Trophoblast cell (in vitro differentiated cells and primary cell): Measurements from ENCODE around the gene RNGTT.

Experiments used
- DNase-seq, 2 donors: peaks; one replicate each; pipeline ENCODE4 v3.0.0-alpha.2; 2016
- H2AFZ ChIP-seq: 2 replicates; pipeline ENCODE4 v1.6.1; 2013; ENCODE audit warnings: low read length, moderate library complexity, mild to moderate bottlenecking; ENCODE audit not compliant: insufficient read depth, poor library complexity
- H2AK5ac ChIP-seq: 2 replicates; pipeline ENCODE4 v1.6.1; 2013; ENCODE audit warnings: mild to moderate bottlenecking, low read length
- H2BK120ac ChIP-seq: 2 replicates; pipeline ENCODE4 v1.6.1; 2013; ENCODE audit warnings: low read length, mild to moderate bottlenecking, moderate library complexity; ENCODE audit not compliant: insufficient read depth, poor library complexity
- H2BK12ac ChIP-seq: 2 replicates; pipeline ENCODE4 v1.6.1; 2013; ENCODE audit warnings: mild to moderate bottlenecking, low read length, moderate library complexity
- H2BK5ac ChIP-seq: 2 replicates; pipeline ENCODE4 v1.6.1; 2013; ENCODE audit warnings: low read length, low read depth, moderate library complexity, mild to moderate bottlenecking; ENCODE audit not compliant: poor library complexity
- H3K14ac ChIP-seq: 2 replicates; pipeline ENCODE4 v1.6.1; 2013; ENCODE audit warnings: mild to moderate bottlenecking, low read length
- H3K18ac ChIP-seq: 2 replicates; pipeline ENCODE4 v1.6.1; 2013; ENCODE audit warnings: mild to moderate bottlenecking, low read length
- H3K23ac ChIP-seq: 2 replicates; pipeline ENCODE4 v1.6.1; 2013; ENCODE audit warnings: low read length
- H3K27ac ChIP-seq: 2 replicates; pipeline ENCODE4 v1.5.1; 2013; ENCODE audit warnings: low read depth, mild to moderate bottlenecking, inconsistent platforms, low read length, moderate library complexity
- H3K27me3 ChIP-seq: 2 replicates; pipeline ENCODE4 v1.6.1; 2013; ENCODE audit warnings: inconsistent platforms, mild to moderate bottlenecking, low read length, moderate library complexity; ENCODE audit not compliant: insufficient read depth
- H3K36me3 ChIP-seq, 2 experiments: 1 replicate in 1 of 2; 2 replicates in 1 of 2; pipeline ENCODE4 v1.6.1; 2013; ENCODE audit warnings: low read length in 2 of 2, mild to moderate bottlenecking in 2 of 2, moderate library complexity in 1 of 2; ENCODE audit not compliant: insufficient read depth in 2 of 2, control insufficient read depth in 1 of 2
- H3K4ac ChIP-seq: 2 replicates; pipeline ENCODE4 v1.6.1; 2013; ENCODE audit warnings: low read depth, mild to moderate bottlenecking, low read length, moderate library complexity
- H3K4me1 ChIP-seq, 2 experiments: 1 replicate in 1 of 2; 2 replicates in 1 of 2; pipeline ENCODE4 v1.6.1; 2013; ENCODE audit warnings: low read length in 2 of 2, mild to moderate bottlenecking in 2 of 2, moderate library complexity in 1 of 2; ENCODE audit not compliant: insufficient read depth in 2 of 2, control insufficient read depth in 1 of 2
- H3K4me2 ChIP-seq: 2 replicates; pipeline ENCODE4 v1.6.1; 2013; ENCODE audit warnings: inconsistent platforms, mild to moderate bottlenecking, low read length, moderate library complexity
- H3K4me3 ChIP-seq: 2 replicates; pipeline ENCODE4 v1.5.1; 2013; ENCODE audit warnings: mild to moderate bottlenecking, low read depth, low read length, inconsistent platforms
- H3K79me1 ChIP-seq: one replicate; pipeline ENCODE4 v1.6.1; 2013; ENCODE audit warnings: low read length
- H3K79me2 ChIP-seq: 2 replicates; pipeline ENCODE4 v1.6.1; 2013; ENCODE audit warnings: low read length, mild to moderate bottlenecking; ENCODE audit not compliant: control insufficient read depth, insufficient read depth, poor library complexity
- H3K9ac ChIP-seq: 2 replicates; pipeline ENCODE4 v1.6.1; 2013; ENCODE audit warnings: mild to moderate bottlenecking, low read length
- H3K9me3 ChIP-seq: 2 replicates; pipeline ENCODE4 v1.6.1; 2013; ENCODE audit warnings: low read depth, mild to moderate bottlenecking, control low read depth, inconsistent platforms, low read length; ENCODE audit not compliant: insufficient read depth
- H4K12ac ChIP-seq: 2 replicates; pipeline ENCODE4 v1.6.1; 2013; ENCODE audit warnings: low read depth, mild to moderate bottlenecking, low read length, moderate library complexity
- H4K8ac ChIP-seq: 2 replicates; pipeline ENCODE4 v1.6.1; 2013; ENCODE audit warnings: low read depth, mild to moderate bottlenecking, low read length, moderate library complexity
- H4K91ac ChIP-seq: one replicate; pipeline ENCODE4 v1.6.1; 2013; ENCODE audit warnings: low read depth, mild to moderate bottlenecking, low read length, moderate library complexity
- WGBS: extraction: QIAGEN DNeasy Blood & Tissue Kit; methylation state at CpG from one replicate; pipeline ENCODE4 v1.1.7; 2013; ENCODE audit warnings: missing lambda C conversion rate; ENCODE audit not compliant: insufficient read length, insufficient coverage; ENCODE audit errors: extremely low coverage; 5-methylcytosine and 5-hydroxymethylcytosine counted together

Gene RNGTT

DNA sequence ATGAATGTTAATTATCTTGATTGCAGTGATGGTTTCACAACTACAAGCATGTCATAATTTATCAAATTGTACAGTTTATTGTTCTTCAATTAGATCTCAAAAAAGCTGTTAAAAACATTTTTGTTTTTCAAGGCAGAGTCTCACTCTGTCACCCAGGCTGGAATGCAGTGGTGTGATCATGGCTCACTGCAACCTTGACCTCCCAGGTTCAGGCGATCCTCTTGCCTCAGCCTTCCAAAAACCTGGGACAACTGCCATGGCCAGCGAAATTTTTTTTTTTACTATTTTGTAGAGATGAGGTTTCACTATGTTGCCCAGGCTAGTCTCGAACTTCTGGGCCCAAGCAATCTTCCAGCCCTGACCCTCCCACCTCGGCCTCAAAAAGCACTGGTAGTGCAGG is 286.1 kb downstream of the RNGTT start:
- H3K4me1 ChIP-seq: no peaks in the 10 kb centered on the region
- no peak overlapping the region for H2AFZ ChIP-seq

GRCh38 chr6:88671624-88672023 is 291.8 kb downstream of the RNGTT start:
- Histone ChIP-seq H2BK5ac (no peak overlapping the region), H3K18ac (no peak overlapping the region), H3K36me3 (peaks cover 0 to 3% of the 10 kb centered on the region in 2 experiments), H3K14ac (no peak overlapping the region), H3K4me3 (no peak overlapping the region), H4K12ac (no peak overlapping the region), H3K9ac (no peak overlapping the region), H3K4ac (no peak overlapping the region), H3K27me3 (no peaks in the 10 kb centered on the region), H2AFZ (no peak overlapping the region), H2BK12ac (no peak overlapping the region), H2BK120ac (no peak overlapping the region), H3K23ac (no peak overlapping the region), H2AK5ac (no peak overlapping the region), H3K4me2 (no peak overlapping the region), H4K8ac (no peak overlapping the region), H3K79me2 (no peaks in the 10 kb centered on the region), H3K27ac (no peak overlapping the region), H3K9me3 (peaks cover 3% of the 10 kb centered on the region), H4K91ac (no peak overlapping the region), H3K4me1 (no peaks in the 10 kb centered on the region), H3K79me1 (no peaks in the 10 kb centered on the region)
- DNase-seq: no peak
- no CpG with 5 or more reads among the region's 2 CpGs for WGBS

More for the DNA sequence above, 286.1 kb downstream of the RNGTT start:
- Histone ChIP-seq H4K12ac (no peak overlapping the region), H4K91ac (no peak overlapping the region), H4K8ac (no peak overlapping the region), H3K9me3 (no peaks in the 10 kb centered on the region), H3K4ac (no peak overlapping the region), H3K27ac (no peak overlapping the region), H2BK12ac (no peak overlapping the region), H3K36me3 (no peaks in the 10 kb centered on the region), H3K18ac (no peak overlapping the region), H3K4me3 (no peak overlapping the region), H3K14ac (no peak overlapping the region), H2BK120ac (no peak overlapping the region), H2BK5ac (no peak overlapping the region), H3K9ac (no peak overlapping the region), H3K79me2 (no peaks in the 10 kb centered on the region), H2AK5ac (no peak overlapping the region), H3K4me2 (no peak overlapping the region), H3K23ac (no peak overlapping the region), H3K27me3 (no peaks in the 10 kb centered on the region), H3K79me1 (no peaks in the 10 kb centered on the region)
- DNase-seq: no peak
- WGBS: no CpG with 5 or more reads among the region's 4 CpGs

- no peak overlapping the region for H3K9ac ChIP-seq
- no peak overlapping the region for H2BK12ac ChIP-seq
- H2BK120ac ChIP-seq: no peak overlapping the region
- H3K27me3 ChIP-seq: no peaks in the 10 kb centered on the region
- no peak overlapping the region for H4K12ac ChIP-seq
- no peak overlapping the region for H3K27ac ChIP-seq
- DNase-seq: peak in 1 of 2 donors; percentile 1
- no peak overlapping the region for H4K8ac ChIP-seq
- peaks cover 0 to 3% of the 10 kb centered on the region in 2 experiments for H3K36me3 ChIP-seq
- H2BK5ac ChIP-seq: no peak overlapping the region
- H3K4ac ChIP-seq: no peak overlapping the region
- H3K9me3 ChIP-seq: peaks cover 3% of the 10 kb centered on the region
- no peak overlapping the region for H2AK5ac ChIP-seq
- H3K18ac ChIP-seq: no peak overlapping the region
- WGBS: no CpG with 5 or more reads among the region's 3 CpGs
- no peak overlapping the region for H2AFZ ChIP-seq
- no peak overlapping the region for H3K14ac ChIP-seq
- no peak overlapping the region for H4K91ac ChIP-seq
- H3K4me3 ChIP-seq: no peak overlapping the region
- no peak overlapping the region for H3K23ac ChIP-seq
- H3K79me2 ChIP-seq: no peaks in the 10 kb centered on the region
- H3K4me2 ChIP-seq: no peak overlapping the region
- no peaks in the 10 kb centered on the region for H3K79me1 ChIP-seq
- H3K4me1 ChIP-seq: no peaks in the 10 kb centered on the region
Measured at GRCh38 chr6:88670369-88670768, 293.0 kb downstream of the RNGTT start.

GRCh38 chr6:88669475-88669874 is 293.9 kb downstream of the RNGTT start:
- no peak overlapping the region for H2AK5ac ChIP-seq
- H3K4me1 ChIP-seq: no peaks in the 10 kb centered on the region
- no peak overlapping the region for H3K18ac ChIP-seq
- no peak overlapping the region for H2AFZ ChIP-seq
- H3K14ac ChIP-seq: no peak overlapping the region
- no peak overlapping the region for H2BK5ac ChIP-seq
- no peak overlapping the region for H3K27ac ChIP-seq
- no peak overlapping the region for H3K9ac ChIP-seq
- H4K12ac ChIP-seq: no peak overlapping the region
- no peak overlapping the region for H2BK120ac ChIP-seq
- peaks cover 3% of the 10 kb centered on the region for H3K9me3 ChIP-seq
- H3K4me2 ChIP-seq: no peak overlapping the region
- DNase-seq: no peak
- H2BK12ac ChIP-seq: no peak overlapping the region
- no peak overlapping the region for H3K4ac ChIP-seq
- H3K79me1 ChIP-seq: no peaks in the 10 kb centered on the region
- no peaks in the 10 kb centered on the region for H3K79me2 ChIP-seq
- no peaks in the 10 kb centered on the region for H3K27me3 ChIP-seq
- no peak overlapping the region for H3K23ac ChIP-seq
- no peak overlapping the region for H3K4me3 ChIP-seq
- no CpG with 5 or more reads among the region's 4 CpGs for WGBS
- no peak overlapping the region for H4K91ac ChIP-seq
- peaks cover 0 to 3% of the 10 kb centered on the region in 2 experiments for H3K36me3 ChIP-seq
- H4K8ac ChIP-seq: no peak overlapping the region
